ENCODE results near the gene KRT14. TPM values are rescaled to one million over a fixed set of nuclear protein-coding genes. Genes with fewer than 3 reads are reported as not detected.

The KRT14 gene
- total RNA-seq: 1 to 10 TPM; 1.4 to 4.9 TPM
- polyA plus RNA-seq (ENCODE audit: insufficient read length in 2 of 2): under 1 TPM; 0.62 to 0.82 TPM
- long read RNA-seq, donor 1: 0 reads
- long read RNA-seq, donor 2: 0 reads
- long read RNA-seq, donor 3: 0 reads
- long read RNA-seq, donor 4: 0 reads

- Histone ChIP-seq H3K36me3 (ENCODE audit: control insufficient read depth, insufficient read depth, low read length) (no peaks in the 10 kb centered on the region), H3K4me1 (ENCODE audit: control insufficient read depth, insufficient read depth, low read length) (no peaks in the 10 kb centered on the region), H3K27me3 (ENCODE audit: control insufficient read depth, insufficient read depth, low read length) (no peaks in the 10 kb centered on the region), H3K27ac (ENCODE audit: low read depth, low read length) (no peak within 1 kb of the TSS), H3K4me3 (ENCODE audit: low read depth, low read length) (no peak within 1 kb of the TSS), H3K9me3 (ENCODE audit: control insufficient read depth, insufficient read depth, low read length) (no peaks in the 10 kb centered on the region)
- no peak for DNase-seq (ENCODE audit: low read depth in 4 of 6, low spot score in 6 of 6)
- WGBS (ENCODE audit: insufficient coverage): 81% methylated on average over 8 of the region's 15 CpGs
Observed at GRCh38 chr17:41586863-41587495, at the start of gene KRT14. Gene KRT14, minus strand, starts transcription at chr17:41586895. Its CDS starts 61 bp downstream, at chr17:41586834.

DNA sequence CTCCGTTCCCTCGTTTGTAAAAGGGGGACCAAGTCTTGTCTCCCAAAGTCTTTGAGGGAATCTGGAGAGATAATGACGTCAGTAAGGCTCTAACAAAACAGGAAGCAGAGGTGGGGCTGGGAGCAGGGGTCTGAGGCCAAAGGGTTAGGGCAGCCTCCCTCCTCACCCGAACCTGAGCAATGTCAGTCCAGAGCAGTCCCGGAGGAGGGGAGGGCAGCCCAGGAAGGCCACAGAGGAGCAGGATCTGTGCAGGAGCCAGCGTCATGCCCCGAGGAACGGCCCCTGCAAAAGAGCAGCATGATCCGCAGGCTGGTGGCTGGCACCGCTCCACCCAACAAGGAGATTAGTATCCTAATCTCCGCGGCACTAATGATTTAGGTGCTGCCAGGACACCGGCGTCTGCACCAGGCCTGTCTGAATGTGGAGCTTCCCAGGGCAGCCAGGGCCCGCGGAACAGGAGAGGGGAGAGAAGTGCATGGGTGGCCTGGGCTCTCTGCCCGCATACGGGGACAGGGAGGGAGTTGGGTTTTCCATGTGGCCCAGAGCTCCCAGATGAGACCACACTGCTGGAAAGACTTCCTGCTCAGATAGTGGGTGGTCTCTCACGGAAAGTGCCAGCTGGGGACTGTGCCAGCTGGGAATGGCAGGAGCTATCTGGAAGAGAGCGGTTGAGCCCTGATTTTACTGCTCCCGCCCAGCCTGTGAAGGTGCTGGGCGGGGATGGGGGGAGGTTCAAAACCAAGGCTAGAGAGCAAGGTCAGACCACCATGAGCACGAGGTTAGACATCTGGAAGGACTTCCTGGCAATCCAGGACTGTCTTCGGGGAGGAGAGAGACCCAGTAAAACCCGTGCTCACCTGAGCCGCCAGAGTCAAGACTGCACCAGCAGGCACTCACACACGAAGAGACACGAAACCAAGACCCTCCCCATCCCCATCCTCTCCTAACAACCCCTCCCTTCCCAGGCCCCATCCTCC is 48.7 kb upstream of the KRT14 start:
- DNase-seq (ENCODE audit: low read depth in 4 of 6, low spot score in 6 of 6): peak in 4 of 6 donors; percentile 24 to 87 (median 50)
- Histone ChIP-seq H3K4me3 (ENCODE audit: low read depth, low read length) (no peak overlapping the region), H3K27ac (ENCODE audit: low read depth, low read length) (no peak overlapping the region), H3K9me3 (ENCODE audit: control insufficient read depth, insufficient read depth, low read length) (no peaks in the 10 kb centered on the region), H3K4me1 (ENCODE audit: control insufficient read depth, insufficient read depth, low read length) (peaks cover 24% of the 10 kb centered on the region), H3K36me3 (ENCODE audit: control insufficient read depth, insufficient read depth, low read length) (peaks cover 2% of the 10 kb centered on the region), H3K27me3 (ENCODE audit: control insufficient read depth, insufficient read depth, low read length) (no peaks in the 10 kb centered on the region)
- WGBS (ENCODE audit: insufficient coverage): 28% methylated on average over 27 of the region's 28 CpGs

DNA sequence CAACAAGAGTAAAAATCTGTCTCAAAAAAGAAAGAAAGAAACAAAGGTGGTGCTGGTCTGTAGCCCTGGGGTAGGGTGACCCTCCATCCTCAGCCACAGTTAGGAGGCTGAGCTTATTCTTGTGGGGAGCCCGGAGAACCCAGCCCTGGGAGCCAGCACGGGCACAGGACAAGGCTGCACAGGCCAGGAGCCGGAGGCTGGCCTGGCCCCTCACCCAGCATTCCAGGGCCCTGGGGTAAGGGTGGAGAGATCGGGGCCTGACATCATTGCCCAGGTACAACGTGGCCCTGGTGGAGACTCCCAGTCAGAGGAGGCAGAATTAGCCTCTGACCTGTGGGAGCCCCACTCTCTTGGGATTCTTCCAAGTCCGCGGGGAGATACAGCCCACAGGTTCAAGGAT is 47.9 kb upstream of the KRT14 start:
- no peak overlapping the region for H3K4me3 ChIP-seq (ENCODE audit: low read depth, low read length)
- no peaks in the 10 kb centered on the region for H3K27me3 ChIP-seq (ENCODE audit: control insufficient read depth, insufficient read depth, low read length)
- no peak for DNase-seq (ENCODE audit: low read depth in 4 of 6, low spot score in 6 of 6)
- 60% methylated on average over 7 of the region's 7 CpGs for WGBS (ENCODE audit: insufficient coverage)
- peaks cover 24% of the 10 kb centered on the region for H3K4me1 ChIP-seq (ENCODE audit: control insufficient read depth, insufficient read depth, low read length)
- H3K27ac ChIP-seq (ENCODE audit: low read depth, low read length): no peak overlapping the region
- H3K36me3 ChIP-seq (ENCODE audit: control insufficient read depth, insufficient read depth, low read length): peaks cover 2% of the 10 kb centered on the region
- no peaks in the 10 kb centered on the region for H3K9me3 ChIP-seq (ENCODE audit: control insufficient read depth, insufficient read depth, low read length)

GRCh38 chr17:41633556-41634199 is 47.0 kb upstream of the KRT14 start:
- Histone ChIP-seq H3K4me3 (ENCODE audit: low read depth, low read length) (no peak overlapping the region), H3K4me1 (ENCODE audit: control insufficient read depth, insufficient read depth, low read length) (peaks cover 24% of the 10 kb centered on the region), H3K27me3 (ENCODE audit: control insufficient read depth, insufficient read depth, low read length) (no peaks in the 10 kb centered on the region), H3K27ac (ENCODE audit: low read depth, low read length) (no peak overlapping the region), H3K9me3 (ENCODE audit: control insufficient read depth, insufficient read depth, low read length) (no peaks in the 10 kb centered on the region), H3K36me3 (ENCODE audit: control insufficient read depth, insufficient read depth, low read length) (peaks cover 2% of the 10 kb centered on the region)
- 83% methylated on average over 9 of the region's 14 CpGs for WGBS (ENCODE audit: insufficient coverage)
- DNase-seq (ENCODE audit: low read depth in 4 of 6, low spot score in 6 of 6): no peak

- Histone ChIP-seq H3K9me3 (ENCODE audit: control insufficient read depth, insufficient read depth, low read length) (no peaks in the 10 kb centered on the region), H3K27ac (ENCODE audit: low read depth, low read length) (no peak overlapping the region), H3K4me3 (ENCODE audit: low read depth, low read length) (no peak overlapping the region), H3K36me3 (ENCODE audit: control insufficient read depth, insufficient read depth, low read length) (peaks cover 2% of the 10 kb centered on the region), H3K4me1 (ENCODE audit: control insufficient read depth, insufficient read depth, low read length) (peaks cover 24% of the 10 kb centered on the region), H3K27me3 (ENCODE audit: control insufficient read depth, insufficient read depth, low read length) (no peaks in the 10 kb centered on the region)
- WGBS (ENCODE audit: insufficient coverage): 74% methylated on average over 5 of the region's 5 CpGs
- no peak for DNase-seq (ENCODE audit: low read depth in 4 of 6, low spot score in 6 of 6)
Observed at GRCh38 chr17:41632482-41633105, 45.9 kb upstream of the KRT14 start.

DNA sequence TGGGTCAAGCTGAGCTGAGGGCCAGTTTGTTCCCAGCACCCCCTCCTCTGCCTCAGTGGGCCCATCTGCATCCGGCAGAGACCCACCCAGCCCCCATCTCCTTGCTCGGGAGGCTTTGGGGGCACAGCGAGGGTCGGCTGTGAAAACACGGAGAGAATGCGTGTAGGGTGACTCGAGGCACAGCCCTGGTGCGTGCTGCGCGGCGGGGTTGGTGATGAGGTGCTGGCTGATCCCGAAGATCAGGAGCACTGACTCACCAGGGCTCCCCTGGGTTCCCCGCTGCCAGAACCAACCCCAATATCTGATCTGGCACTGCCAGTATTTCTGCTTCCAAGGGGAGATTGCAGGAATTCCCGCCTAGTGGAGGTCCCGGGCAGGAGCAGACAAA is 45.2 kb upstream of the KRT14 start:
- no peak for DNase-seq (ENCODE audit: low read depth in 4 of 6, low spot score in 6 of 6)
- 75% methylated on average over 12 of the region's 15 CpGs for WGBS (ENCODE audit: insufficient coverage)
- no peaks in the 10 kb centered on the region for H3K9me3 ChIP-seq (ENCODE audit: control insufficient read depth, insufficient read depth, low read length)
- H3K4me3 ChIP-seq (ENCODE audit: low read depth, low read length): no peak overlapping the region
- peaks cover 2% of the 10 kb centered on the region for H3K36me3 ChIP-seq (ENCODE audit: control insufficient read depth, insufficient read depth, low read length)
- no peaks in the 10 kb centered on the region for H3K27me3 ChIP-seq (ENCODE audit: control insufficient read depth, insufficient read depth, low read length)
- H3K27ac ChIP-seq (ENCODE audit: low read depth, low read length): no peak overlapping the region
- H3K4me1 ChIP-seq (ENCODE audit: control insufficient read depth, insufficient read depth, low read length): peaks cover 23% of the 10 kb centered on the region

DNA sequence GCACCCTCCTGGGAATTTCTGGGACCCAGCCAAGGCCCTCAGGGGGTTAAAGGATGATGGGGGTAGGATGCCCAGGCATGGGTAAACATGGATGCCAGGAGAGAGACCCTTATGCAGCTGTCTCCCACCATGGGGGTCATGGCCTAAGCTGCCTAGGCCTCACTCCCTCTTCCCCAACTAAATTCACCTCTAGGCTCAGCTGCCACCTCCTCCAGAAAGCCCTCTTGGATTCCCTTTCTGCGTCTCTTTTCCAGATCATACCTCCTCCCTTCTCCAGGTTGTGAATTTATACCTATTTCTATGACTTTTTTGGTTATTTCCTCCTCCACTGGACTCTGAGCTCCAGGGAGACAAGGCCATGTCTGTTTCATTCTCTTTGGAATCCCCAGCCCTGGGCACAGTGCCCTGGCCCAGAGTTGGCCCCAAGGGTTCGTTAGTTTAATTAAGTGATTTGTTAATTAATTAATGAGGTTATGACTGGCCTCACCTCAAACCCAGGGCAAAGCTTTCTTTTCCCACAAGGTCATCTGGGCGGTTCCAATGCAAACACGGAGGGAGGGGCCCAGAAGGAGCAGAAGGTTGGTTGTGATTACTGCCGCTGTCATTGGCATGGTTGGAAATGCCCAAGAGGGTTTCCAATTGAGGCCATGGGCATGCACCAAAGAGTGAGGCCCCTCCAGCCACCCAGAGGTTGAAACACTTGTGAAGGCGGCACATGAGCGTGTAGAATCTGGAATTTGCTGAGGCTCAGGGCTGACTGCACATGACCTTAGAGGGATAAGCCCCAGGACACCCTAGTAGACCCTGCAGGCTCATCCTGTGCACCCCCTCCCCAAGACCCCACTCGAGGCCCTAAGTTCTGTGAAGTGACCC is 44.6 kb upstream of the KRT14 start:
- H3K27ac ChIP-seq (ENCODE audit: low read depth, low read length): no peak overlapping the region
- H3K36me3 ChIP-seq (ENCODE audit: control insufficient read depth, insufficient read depth, low read length): peaks cover 2% of the 10 kb centered on the region
- no peaks in the 10 kb centered on the region for H3K9me3 ChIP-seq (ENCODE audit: control insufficient read depth, insufficient read depth, low read length)
- no peaks in the 10 kb centered on the region for H3K27me3 ChIP-seq (ENCODE audit: control insufficient read depth, insufficient read depth, low read length)
- DNase-seq (ENCODE audit: low read depth in 4 of 6, low spot score in 6 of 6): no peak
- no peak overlapping the region for H3K4me3 ChIP-seq (ENCODE audit: low read depth, low read length)
- WGBS (ENCODE audit: insufficient coverage): 87% methylated on average over 7 of the region's 8 CpGs
- H3K4me1 ChIP-seq (ENCODE audit: control insufficient read depth, insufficient read depth, low read length): peaks cover 16% of the 10 kb centered on the region

- no peaks in the 10 kb centered on the region for H3K27me3 ChIP-seq (ENCODE audit: control insufficient read depth, insufficient read depth, low read length)
- 82% methylated on average over 10 of the region's 13 CpGs for WGBS (ENCODE audit: insufficient coverage)
- DNase-seq (ENCODE audit: low read depth in 4 of 6, low spot score in 6 of 6): no peak
- H3K36me3 ChIP-seq (ENCODE audit: control insufficient read depth, insufficient read depth, low read length): peaks cover 2% of the 10 kb centered on the region
- peaks cover 5% of the 10 kb centered on the region for H3K4me1 ChIP-seq (ENCODE audit: control insufficient read depth, insufficient read depth, low read length)
- no peak overlapping the region for H3K4me3 ChIP-seq (ENCODE audit: low read depth, low read length)
- no peak overlapping the region for H3K27ac ChIP-seq (ENCODE audit: low read depth, low read length)
- no peaks in the 10 kb centered on the region for H3K9me3 ChIP-seq (ENCODE audit: control insufficient read depth, insufficient read depth, low read length)
Observed at GRCh38 chr17:41629826-41630670, 43.4 kb upstream of the KRT14 start.
